C4-2B (cell line): ENCODE data around the gene HELZ.
"Not testable (repeated sequence)": the region's sequence is repeated elsewhere in the genome, so short reads cannot be mapped to it uniquely, and the experiment has no call there.

Experiments used
- H3K27ac ChIP-seq: fragments of 450-650 bp; 2 replicates; pipeline ENCODE4 v1.5.1; 2017
- CTCF ChIP-seq: fragments of 450-650 bp; conservative IDR thresholded peaks from 2 replicates; pipeline ENCODE4 v1.5.1; 2017; ENCODE audit warnings: mild to moderate bottlenecking
- ZFX ChIP-seq: fragments of 450-650 bp; IDR thresholded peaks from 2 replicates; pipeline ENCODE4 v1.6.1; 2017

The HELZ gene

GRCh38 chr17:67245073-67245693 is at the start of gene HELZ:
Gene HELZ (minus strand): TSS chr17:67245196. CDS start chr17:67218804, 26,392 bp downstream.
- TF ChIP-seq ZFX = no peak; the same call in 1 of the 2 replicates
- TF ChIP-seq CTCF = no peak
- peak within 1 kb of the TSS; percentile 91 for H3K27ac ChIP-seq

GRCh38 chr17:67293251-67294203 is 48.5 kb upstream of the HELZ start:
- no peak overlapping the region for H3K27ac ChIP-seq
- TF ChIP-seq ZFX (no peak), CTCF (peak; percentile 86)

- H3K27ac ChIP-seq = no peak overlapping the region
- TF ChIP-seq ZFX = no peak
- TF ChIP-seq CTCF = no peak
These were observed 45.8 kb upstream of the HELZ start for GRCh38 chr17:67290711-67291291.

- H3K27ac ChIP-seq = no peak overlapping the region
- TF ChIP-seq ZFX = no peak
- TF ChIP-seq CTCF = no peak
These were observed 45.2 kb upstream of the HELZ start for GRCh38 chr17:67290244-67290643.

- H3K27ac ChIP-seq = no peak overlapping the region
- TF ChIP-seq CTCF = no peak
- no peak for TF ChIP-seq ZFX
These were observed 44.3 kb upstream of the HELZ start for GRCh38 chr17:67289181-67289876.

GRCh38 chr17:67286826-67287225 is 41.8 kb upstream of the HELZ start:
- H3K27ac ChIP-seq = not testable (repeated sequence)

- TF ChIP-seq CTCF (no peak), ZFX (no peak)
- H3K27ac ChIP-seq = no peak overlapping the region
These were observed 40.4 kb upstream of the HELZ start for GRCh38 chr17:67285360-67285759.
